ELF-1 (cell line): ENCODE data around the gene PRSS48.
"Not testable (repeated sequence)": the region's sequence is repeated elsewhere in the genome, so short reads cannot be mapped to it uniquely, and the experiment has no call there.

Experiments used
- DNase-seq: peaks from one replicate; pipeline ENCODE4 v3.0.0-alpha.2; 2016; ENCODE audit warnings: low read depth, low spot score

PRSS48 gene

DNA sequence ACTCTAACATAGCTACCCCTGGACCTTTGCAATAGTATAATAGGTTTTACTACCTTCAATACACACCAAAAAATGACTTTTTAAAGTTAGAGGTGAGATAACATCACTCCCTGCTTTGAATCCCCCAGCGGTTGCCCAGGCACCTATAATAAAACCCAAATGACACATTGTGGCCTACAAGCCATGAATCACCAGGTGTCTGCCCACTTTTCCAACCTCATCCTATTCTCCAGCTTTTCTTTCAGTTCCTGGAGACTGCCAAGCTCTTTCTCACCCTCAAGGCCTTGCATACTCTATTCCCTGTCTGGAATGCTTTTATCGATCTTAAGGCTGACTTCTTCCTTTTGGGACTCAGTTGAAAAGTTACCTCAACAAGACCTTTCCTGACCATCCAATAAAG is 16.4 kb upstream of the PRSS48 start:
- DNase-seq = no peak

DNA sequence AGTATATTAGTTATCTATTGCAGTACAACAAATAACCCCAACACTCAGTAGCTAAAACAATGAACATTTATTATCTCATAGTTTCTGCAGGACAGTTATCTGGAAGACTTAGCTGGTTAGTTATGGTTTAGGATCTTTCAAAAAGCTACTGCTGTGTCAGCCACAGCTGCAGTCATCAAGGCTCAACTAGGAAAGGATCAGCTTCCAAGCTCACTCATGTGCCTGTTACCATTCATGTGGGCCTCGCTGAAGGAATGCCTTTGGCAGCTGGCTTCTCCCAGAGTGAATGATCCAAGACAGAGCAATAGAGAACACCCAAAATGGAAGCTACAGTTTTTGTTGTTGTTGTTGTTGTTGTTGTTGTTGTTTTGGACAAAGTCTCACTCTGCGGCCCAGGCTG is 13.5 kb upstream of the PRSS48 start:
- DNase-seq = no peak

DNA sequence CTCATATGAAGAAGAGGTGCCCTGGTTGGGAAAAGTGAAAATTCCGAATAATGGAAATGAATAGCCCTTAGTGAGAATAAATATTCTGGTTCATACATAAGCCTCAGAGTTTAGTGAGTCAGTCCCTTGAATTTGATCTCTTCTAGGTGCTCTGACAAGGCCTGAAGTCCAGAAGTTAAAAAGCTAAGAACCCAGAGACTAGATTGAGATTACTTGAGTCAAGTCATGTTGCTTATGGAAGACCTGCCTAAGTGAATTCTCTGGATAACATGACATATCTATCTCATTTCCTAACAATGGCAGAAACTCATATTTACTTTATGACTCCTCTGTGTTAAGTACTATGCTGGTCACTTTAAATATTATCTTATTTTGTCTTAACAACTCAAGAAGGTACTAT is 10.5 kb upstream of the PRSS48 start:
- no peak for DNase-seq

DNA sequence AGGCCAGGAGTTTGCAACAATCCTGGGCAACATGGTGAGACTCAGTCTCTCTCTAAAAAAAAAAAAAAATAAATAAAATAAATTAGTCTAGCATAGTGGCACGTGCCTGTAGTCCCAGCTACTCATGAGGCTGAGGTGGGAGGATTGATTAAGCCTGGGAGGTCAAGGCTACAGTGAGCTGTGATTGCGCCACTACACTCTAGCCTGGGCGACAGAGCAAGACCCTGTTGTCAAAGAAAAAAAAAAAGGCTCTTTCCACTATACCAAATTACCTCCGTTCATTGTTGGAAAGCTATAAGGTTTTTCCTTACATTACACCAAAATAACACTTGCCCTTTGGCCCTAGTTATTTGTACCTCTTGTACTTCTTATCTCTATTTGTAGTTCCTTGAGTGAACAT is 9.9 kb upstream of the PRSS48 start:
- no peak for DNase-seq

DNA sequence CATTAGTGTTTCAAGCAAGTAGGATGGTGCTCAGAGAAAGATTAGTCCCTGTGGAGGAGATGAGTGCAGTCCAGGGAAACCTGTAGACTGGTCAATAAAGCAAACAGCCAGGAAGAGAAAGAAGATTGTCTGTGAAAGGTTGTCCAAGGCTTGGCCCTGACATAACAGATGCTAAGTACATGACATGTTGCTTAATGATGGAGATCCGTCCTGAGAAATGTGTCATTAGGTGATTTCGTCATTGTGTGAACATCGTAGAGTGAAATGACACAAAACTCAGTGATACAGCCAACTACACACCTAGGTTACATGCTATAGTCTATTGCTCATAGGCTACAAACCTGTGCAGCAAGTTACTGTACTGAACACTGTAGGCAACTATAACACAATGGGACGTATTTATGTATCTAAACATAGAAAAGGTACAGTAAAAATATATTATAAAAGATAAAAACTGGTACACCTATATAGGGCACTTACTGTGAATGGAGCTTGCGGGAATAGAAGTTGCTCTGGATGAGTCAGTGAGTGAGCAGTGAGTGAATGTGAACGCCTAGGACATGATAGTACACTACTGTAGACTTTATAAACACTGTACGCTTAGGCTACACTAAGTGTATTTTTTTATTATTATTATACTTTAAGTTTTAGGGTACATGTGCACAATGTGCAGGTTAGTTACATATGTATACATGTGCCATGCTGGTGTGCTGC is 9.0 kb upstream of the PRSS48 start:
- DNase-seq = no peak

DNA sequence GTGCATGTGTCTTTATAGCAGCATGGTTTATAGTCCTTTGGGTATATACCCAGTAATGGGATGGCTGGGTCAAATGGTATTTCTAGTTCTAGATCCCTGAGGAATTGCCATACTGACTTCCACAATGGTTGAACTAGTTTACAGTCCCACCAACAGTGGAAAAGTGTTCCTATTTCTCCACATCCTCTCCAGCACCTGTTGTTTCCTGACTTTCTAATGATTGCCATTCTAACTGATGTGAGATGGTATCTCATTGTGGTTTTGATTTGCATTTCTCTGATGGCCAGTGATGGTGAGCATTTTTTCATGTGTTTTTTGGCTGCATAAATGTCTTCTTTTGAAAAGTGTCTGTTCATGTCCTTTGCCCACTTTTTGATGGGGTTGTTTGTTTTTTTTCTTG is 8.1 kb upstream of the PRSS48 start:
- not testable (repeated sequence) for DNase-seq

DNA sequence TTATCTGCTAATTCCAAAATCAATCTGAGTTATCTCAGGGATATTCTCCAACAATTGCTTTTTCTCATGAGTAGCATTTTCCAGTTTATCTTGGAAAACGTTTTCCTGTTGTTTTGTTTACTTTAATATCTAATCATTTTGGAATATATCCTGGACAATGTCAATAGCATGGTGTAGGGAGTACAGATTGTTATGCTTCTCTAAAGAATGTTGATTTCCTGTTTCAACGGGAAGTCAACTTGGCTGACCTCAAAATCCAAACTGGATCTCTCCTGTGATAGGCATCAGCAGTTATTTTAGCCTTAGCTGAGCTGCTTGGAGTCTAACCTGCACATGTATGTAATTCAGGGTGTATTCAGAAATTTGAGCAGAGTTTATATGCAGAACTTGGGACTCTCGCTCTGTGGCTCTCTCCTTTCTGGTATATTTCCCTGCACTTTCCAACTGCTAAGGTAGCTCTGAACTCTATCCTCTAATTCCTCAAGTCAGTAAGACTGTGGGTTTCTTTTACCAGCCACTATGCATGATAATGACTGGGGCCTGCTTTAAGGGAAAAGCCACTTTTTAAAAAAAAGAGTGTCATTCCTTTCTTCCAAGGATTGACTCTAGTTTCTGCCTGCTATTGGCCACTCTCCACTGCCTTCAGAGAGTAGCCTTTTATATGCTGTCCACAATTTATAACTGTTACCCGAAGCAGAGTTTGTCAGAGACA is 7.7 kb downstream of the PRSS48 start:
- peak; percentile 54 for DNase-seq

DNA sequence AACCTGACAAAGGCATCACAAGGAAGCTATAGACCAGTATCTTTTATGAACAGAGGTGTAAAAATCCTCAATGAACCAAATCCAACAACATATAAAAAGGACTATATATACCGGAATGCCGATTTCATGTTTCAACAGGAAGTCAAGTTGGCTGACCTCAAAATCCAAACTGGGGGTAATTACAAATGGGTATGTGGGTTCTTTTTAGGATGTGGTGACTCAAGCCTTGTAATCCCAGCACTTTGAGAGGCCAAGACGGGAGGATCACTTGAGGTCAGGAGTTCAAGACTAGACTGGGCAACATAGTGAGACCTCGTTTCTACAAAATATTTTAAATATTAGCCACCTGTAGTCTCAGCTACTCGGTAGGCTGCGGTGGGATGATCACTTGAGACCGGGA is 10.4 kb downstream of the PRSS48 start:
- DNase-seq = no peak

DNA sequence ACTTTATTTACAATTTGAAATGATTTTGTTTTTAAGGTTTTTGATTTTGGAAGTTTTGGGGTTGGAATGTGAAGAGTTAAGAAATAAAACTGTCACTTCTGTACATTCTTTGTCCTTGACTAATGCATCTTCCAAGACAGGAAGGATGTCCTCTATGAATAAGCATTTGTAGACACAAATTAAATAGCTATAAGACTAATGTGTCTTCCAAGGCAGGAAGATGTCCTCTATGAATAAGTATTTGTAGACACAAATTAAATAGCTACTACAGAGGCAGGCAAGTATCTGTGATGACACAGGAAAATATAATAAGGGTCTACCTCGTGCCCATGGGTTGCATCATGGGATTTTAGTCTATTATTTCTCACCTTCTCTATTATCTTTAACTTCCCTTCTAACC is 14.5 kb downstream of the PRSS48 start:
- no peak for DNase-seq

DNA sequence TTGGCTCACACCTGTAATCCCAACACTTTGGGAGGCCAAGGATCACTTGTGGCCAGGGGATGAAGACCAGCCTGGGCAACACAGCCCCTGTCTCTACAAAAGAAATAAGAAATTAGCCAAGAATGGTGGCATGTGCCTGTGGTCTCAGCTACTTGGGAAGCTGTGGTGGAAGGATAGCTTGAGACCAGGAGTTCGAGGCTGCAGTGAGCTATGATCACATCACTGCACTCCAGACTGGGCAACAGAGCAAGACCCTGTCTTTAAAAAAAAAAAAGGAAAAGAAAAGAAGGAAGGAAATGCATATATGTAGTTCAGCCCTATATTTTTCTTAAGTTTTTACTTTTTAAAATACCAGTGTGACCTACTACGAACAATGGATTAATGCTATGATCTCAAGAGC is 15.1 kb downstream of the PRSS48 start:
- no peak for DNase-seq

DNA sequence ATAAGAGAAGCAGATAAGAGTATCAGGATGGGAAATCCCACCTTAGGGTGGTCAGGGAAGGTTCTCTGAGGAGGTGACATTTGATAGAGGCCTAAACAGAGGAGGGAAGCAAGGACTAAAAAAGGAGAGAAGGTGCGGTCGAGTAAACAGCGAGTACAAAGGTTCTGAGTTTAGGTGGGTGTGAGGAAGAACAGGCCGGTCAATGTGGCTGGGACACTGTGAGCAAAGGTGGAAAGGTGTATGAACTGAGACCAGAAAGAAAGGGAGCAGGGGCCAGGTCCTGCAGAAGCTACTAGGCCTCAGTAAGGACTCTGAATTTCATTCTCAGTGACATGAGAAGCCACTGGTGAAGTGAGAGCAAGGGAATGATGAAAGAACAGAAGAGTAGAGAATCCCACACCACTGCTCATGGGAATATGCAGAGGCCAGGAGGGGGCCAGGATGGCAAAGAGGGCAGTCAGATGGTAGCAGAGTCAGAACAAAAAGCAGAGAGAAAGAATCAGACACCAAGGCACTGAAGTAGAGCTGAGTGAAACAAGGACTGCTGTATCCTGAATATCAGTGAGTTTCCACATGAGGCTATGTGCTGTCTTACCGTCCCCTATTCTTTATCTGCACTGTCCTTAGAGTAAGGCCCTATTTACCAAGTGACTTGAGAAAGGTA is 18.0 kb downstream of the PRSS48 start:
- no peak for DNase-seq

DNA sequence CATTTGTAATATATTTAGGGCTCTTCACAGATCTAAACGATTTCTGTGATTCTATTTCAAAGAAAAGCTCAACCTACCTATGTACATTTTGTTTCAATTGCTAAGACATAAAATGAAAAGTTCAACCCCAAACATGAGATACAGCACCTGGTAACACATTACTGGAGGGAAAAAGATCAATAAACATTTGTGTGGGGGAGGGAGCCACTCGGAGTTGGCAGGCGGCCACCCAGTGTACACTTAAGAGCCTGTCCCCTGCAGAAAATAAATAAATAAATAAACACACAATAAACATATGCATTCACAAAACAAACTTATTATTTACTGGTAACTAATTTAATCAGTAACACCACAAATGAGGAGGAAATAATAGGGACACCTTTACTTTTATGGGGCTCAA is 19.3 kb downstream of the PRSS48 start:
- no peak for DNase-seq

DNA sequence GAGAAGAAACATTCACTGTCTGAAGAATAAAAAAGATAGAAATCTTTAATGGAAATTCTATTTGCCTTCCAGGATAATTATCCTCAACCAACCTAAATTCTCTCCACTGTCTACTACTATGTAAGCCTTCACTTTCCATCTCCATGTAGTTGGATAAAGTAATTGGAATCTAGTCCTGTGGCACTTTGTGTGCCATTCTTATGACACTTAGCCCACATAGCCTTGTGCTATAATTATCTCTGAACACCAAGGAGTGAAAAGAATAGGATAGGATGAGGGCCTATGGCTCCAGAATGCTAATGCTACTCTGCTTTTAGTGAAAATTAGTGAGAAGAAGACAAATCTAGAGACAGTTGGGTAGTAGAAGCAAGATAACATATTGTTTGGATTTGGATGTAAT is 20.2 kb downstream of the PRSS48 start:
- DNase-seq = no peak

DNA sequence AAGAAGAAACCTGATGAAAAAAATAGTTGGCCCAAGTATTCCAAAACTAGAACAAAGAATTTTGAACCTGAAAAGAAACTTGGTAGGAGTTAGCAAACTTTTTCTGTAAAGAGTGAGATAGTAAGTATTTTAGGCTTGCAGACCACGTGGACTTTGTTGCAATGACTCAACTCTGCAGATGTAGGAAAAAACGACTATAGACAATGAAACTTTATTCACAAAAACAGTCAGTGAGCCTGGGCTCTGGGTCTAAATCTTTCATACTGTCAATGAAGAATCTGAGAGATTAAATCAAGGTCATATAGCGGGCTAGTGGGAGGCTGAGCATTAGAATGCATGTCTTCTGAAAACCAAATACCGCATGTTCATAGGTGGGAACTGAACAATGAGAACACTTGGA is 25.5 kb downstream of the PRSS48 start:
- no peak for DNase-seq

DNA sequence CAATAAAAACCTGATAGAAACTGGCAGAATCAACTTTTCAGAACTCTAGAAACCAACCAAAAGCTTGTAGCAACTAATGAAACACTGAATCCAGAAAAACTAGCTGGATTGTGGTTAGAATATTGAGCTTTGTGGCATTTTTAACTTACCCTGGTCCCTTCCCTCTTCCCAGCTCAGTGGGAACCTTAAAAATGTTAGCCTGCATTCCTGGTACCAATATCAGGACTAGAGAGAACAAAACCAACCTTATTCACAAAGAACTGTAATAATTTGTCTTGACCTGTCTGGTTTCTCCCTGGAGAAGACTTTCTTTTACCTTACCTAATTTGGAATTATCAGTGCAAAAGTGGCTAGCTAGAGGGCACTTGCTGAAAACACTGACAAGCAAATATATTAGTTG is 27.3 kb downstream of the PRSS48 start:
- DNase-seq = no peak

DNA sequence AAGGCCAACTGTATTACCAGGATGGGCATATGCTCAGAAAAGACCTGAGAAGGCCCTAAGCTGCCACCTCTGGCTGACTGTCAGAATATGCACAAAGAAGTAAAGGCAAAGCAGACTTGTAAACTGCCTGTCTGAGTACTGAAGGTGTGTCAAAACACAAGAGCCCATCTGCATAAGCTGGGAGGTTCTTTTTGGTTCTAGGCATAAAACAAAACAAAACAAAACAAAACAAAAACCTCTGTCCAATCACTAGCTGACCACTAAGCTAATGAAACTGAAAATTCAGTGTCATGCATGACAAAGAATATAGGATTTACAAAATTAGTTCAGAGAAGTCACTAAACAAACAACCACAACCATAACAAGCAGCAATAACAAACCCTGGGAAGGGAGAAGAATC is 27.8 kb downstream of the PRSS48 start:
- no peak for DNase-seq

DNA sequence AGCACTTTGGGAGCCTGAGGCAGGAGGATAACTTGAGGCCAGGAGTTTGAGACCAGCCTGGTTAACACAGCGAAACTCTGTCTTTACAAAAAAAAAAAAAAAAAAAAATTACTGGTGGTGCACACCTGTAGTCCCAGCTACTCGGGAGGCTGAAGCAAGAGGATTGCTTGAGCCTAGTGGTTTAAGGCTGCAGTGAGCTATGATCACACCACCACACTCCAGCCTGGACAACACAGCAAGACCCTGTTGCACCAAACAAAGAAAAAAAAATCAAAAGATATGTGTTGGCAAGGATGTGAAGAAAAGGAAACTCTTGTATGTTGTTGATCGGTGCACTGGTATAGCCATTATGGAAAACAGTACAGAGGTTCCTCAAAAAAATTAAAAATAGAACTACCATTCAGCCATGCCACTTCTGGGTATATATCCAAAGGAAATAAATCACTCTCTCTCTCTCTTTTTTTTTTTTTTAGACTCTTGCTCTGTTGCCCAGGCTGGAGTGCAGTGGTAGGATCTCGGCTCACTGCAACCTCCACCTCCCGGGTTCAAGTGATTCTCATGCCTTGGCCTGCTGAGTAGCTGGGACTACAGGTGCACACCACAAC is 33.3 kb downstream of the PRSS48 start:
- no peak for DNase-seq

DNA sequence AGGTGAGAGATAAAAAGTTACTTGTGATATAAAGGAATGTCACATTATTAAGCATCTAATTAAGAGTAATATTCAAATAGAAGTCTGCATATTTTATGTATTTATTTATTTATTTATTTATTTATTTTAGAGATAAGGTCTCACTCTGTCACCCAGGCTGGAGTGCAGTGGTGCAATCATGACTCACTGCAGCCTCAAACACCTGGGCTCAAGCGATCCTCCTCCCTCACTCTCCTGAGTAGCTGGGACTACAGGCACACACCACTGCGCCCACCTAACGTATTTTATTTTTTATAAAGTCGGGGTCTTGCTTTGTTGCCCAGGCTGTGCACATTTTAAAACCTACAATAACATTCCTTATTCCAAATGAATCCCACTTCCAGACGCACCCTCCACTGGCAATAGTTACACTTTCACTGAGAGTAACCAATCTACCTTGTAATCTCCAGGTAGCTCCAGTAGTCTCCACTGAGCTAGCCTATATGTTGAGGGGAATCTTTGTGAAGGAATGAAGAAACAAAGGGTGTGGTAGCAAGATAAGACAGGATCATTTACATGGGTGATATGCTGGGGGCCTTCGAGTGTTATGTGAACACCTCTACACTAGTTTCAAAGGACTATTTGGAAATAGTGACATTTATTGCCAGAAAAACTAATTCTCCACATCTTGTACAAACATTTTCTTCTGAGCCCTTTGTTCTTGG is 36.5 kb downstream of the PRSS48 start:
- DNase-seq = no peak

DNA sequence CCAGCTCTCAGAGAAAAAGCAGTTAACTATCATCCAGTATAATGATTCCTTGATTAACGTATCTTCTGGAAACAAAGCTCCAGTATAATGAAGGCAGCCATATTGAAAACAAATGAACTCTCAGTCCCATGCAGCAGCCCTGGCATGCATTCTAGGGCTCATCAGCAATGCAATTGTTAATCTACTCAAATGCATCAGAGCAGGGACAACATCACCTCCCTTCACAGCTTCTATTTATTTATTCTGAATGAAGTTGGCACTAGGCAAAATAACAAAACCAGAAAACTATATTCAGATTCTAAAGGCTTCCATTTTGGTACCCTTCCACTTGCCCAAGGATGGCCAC is 37.0 kb downstream of the PRSS48 start:
- no peak for DNase-seq

DNA sequence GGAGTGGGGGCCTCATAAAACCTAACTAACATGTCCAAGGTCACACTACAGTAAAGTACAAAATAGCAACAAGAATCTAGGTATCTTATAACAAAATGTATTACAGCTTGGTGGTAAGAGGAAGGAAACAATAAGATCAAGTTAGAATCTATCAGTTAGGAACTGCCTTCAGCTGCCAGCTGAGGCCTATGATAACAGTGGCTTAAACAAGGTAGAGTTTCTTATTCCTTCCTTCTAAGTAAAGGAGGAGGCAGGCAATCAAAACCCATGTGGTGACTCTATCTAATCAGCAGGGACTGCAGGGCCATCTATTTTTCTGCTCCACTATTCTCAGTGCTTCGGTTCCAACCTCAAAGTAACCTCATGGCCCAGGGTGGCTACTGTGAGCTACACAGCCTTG is 37.5 kb downstream of the PRSS48 start:
- DNase-seq = no peak

DNA sequence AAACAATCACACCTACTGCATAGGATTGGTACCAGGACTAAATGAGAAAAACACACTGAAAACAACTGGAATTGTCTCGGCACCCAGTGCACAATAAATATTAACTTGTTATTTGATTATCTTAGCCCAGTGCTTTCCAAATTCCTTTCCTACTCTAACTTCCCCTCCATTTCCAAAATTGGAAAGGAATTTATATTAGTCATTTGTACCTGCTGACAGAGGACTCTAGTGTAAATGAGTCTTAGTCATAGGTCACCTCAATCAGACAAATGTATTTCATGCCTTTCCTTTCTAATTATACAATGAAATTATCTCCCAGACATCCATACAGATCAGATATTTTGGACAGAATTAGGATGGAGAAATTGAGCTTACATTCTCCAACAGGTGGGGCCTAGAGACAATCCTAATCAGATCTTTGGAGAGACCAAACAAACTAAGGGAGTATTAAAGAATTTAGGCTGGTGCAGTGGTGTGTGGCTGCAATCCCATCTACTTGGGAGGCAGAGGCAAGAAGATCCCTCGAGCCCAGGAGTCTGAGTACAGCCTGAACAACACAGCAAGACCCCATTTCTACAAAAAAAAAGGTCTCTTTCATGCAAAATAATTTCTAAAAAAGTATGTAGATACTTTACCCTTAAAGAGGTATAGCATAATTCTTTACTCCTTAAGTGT is 38.4 kb downstream of the PRSS48 start:
- DNase-seq = no peak

DNA sequence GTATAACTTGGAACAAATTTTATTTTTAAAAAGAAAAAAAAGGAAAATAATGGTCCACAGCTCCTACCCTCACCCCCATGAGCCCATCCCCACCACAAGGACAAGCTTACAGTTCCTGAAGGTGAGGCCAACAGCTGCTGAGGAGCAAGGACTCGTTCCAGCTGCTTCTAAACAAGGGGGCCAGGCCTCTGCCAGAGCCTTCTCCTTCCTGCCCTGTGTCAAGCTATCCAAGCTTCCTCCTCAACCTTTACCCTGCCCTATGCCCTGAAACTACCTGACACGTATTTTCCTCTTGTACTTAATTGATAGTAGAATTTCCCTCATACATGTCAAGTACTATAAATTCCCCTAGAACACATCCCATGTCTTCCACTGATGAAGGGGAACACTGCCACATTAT is 39.7 kb downstream of the PRSS48 start:
- DNase-seq = no peak
